OCI-LY7 (cell line): ENCODE data around the gene MT3. TPM values are rescaled to one million over a fixed set of nuclear protein-coding genes. Genes with fewer than 3 reads are reported as not detected.

Source experiments
- Bru-seq: library from RNA; stranded (reverse); fragments of 400-500 nt; gene quantifications from one replicate; lab custom pipeline; 2021; lab: Mats Ljungman, UMichigan
- BruChase-seq, 2 experiments: library from RNA; stranded (reverse); fragments of 400-500 nt; gene quantifications; one replicate each; lab custom pipeline; 2021; lab: Mats Ljungman, UMichigan
- BruUV-seq: library from RNA; stranded (reverse); fragments of 400-500 nt; replicated peaks from 2 replicates; lab custom pipeline; 2021; lab: Mats Ljungman, UMichigan
- CTCF ChIA-PET: fragments of 300-600 bp; sonication (Branson Sonifier 250); formaldehyde crosslinking; loops from one replicate; lab custom pipeline; 2022; ENCODE audit warnings: antibody characterized with exemption; ENCODE audit not compliant: unreplicated experiment; lab: Charles Lee
- POLR2A ChIA-PET: fragments of 300-600 bp; sonication (Branson Sonifier 250); formaldehyde crosslinking; loops from one replicate; lab custom pipeline; 2022; ENCODE audit warnings: antibody characterized with exemption; lab: Charles Lee
- DNase-seq: peaks from one replicate; pipeline ENCODE4 v3.0.0-alpha.2; 2015; ENCODE audit warnings: low spot score
- H2AFZ ChIP-seq: fragments of 200-600 bp; sonication (generic), shearing (Covaris generic); 2 replicates; pipeline ENCODE4 v1.6.1; 2014; ENCODE audit warnings: mild to moderate bottlenecking, antibody characterized with exemption, low read length, moderate library complexity
- H3K27ac ChIP-seq: fragments of 200-600 bp; sonication (generic); 2 replicates; pipeline ENCODE4 v1.5.1; 2014; ENCODE audit warnings: mixed run types, low read depth, mild to moderate bottlenecking, moderate library complexity, low read length, inconsistent platforms; ENCODE audit not compliant: poor library complexity, severe bottlenecking
- H3K36me3 ChIP-seq: fragments of 200-600 bp; sonication (generic); 2 replicates; pipeline ENCODE4 v1.6.1; 2014; ENCODE audit warnings: mild to moderate bottlenecking, antibody characterized with exemption, low read length, moderate library complexity, mixed read lengths; ENCODE audit not compliant: insufficient read depth
- H3K4me1 ChIP-seq: fragments of 200-600 bp; sonication (generic); 2 replicates; pipeline ENCODE4 v1.5.1; 2014; ENCODE audit warnings: mild to moderate bottlenecking, low read length; ENCODE audit not compliant: insufficient read depth, poor library complexity, severe bottlenecking
- H3K4me2 ChIP-seq: fragments of 200-600 bp; sonication (generic); 2 replicates; pipeline ENCODE4 v1.6.1; 2014; ENCODE audit warnings: mild to moderate bottlenecking, low read length
- H3K4me3 ChIP-seq: fragments of 200-600 bp; sonication (generic); 2 replicates; pipeline ENCODE4 v1.5.1; 2014; ENCODE audit warnings: mild to moderate bottlenecking, low read depth, low read length; ENCODE audit not compliant: poor library complexity, severe bottlenecking
- H3K79me2 ChIP-seq: fragments of 200-600 bp; sonication (generic); 2 replicates; pipeline ENCODE4 v1.6.1; 2016; ENCODE audit warnings: low read depth, mild to moderate bottlenecking, low read length, moderate library complexity, mixed read lengths; ENCODE audit not compliant: insufficient read depth
- H3K9me2 ChIP-seq: fragments of 200-600 bp; sonication (generic); 2 replicates; pipeline ENCODE4 v1.6.1; 2016; ENCODE audit warnings: mild to moderate bottlenecking, low read length, mixed read lengths; ENCODE audit not compliant: insufficient read depth
- H3K9me3 ChIP-seq: fragments of 200-600 bp; sonication (generic); 2 replicates; pipeline ENCODE4 v1.6.1; 2014; ENCODE audit warnings: mild to moderate bottlenecking, mixed run types, low read length, mixed read lengths
- H4K20me1 ChIP-seq: fragments of 200-600 bp; sonication (generic); 2 replicates; pipeline ENCODE4 v1.6.1; 2014; ENCODE audit warnings: mild to moderate bottlenecking, antibody characterized with exemption, low read length, moderate library complexity, mixed read lengths; ENCODE audit not compliant: insufficient read depth
- CTCF ChIP-seq: fragments of 200-600 bp; sonication (generic); conservative IDR thresholded peaks from 2 replicates; pipeline ENCODE4 v1.5.1; 2014; ENCODE audit warnings: mild to moderate bottlenecking, antibody characterized with exemption, low read length, moderate library complexity, mixed read lengths
- EZH2phosphoT487 ChIP-seq: fragments of 200-600 bp; sonication (generic); IDR thresholded peaks from 2 replicates; pipeline ENCODE4 v1.6.1; 2018; ENCODE audit warnings: low read depth, borderline replicate concordance, mild to moderate bottlenecking, mixed run types, antibody characterized with exemption, low read length, moderate library complexity, mixed read lengths
- intact Hi-C: fragments of 100-400 bp; cut with micrococcal nuclease; formaldehyde crosslinking; loops from one replicate; pipeline ENCODE4 v1.10.0; 2022; ENCODE audit not compliant: unreplicated experiment
- long read RNA-seq: library from polyadenylated mRNA; stranded (forward); transcript quantifications from one replicate; pipeline ENCODE4 v2.0.0, GENCODE V29; 2022
- total RNA-seq, 2 experiments: library from RNA; depleted of rRNA in 1 of 2; stranded (reverse); fragments of >200 nt in 1 of 2; shearing (Covaris generic) in 1 of 2; gene quantifications; 2 replicates each; pipeline ENCODE4 v1.2.3, GENCODE V29; 2014 to 2022

The MT3 gene
- not detected in 2 replicates for total RNA-seq (2014; rRNA removed; shearing (Covaris generic))
- not detected in 2 replicates for total RNA-seq (2022)
- Bru-seq, nascent RNA: not detected
- BruChase-seq, experiment 1, labeled RNA remaining after a 6-hour chase: not detected
- BruChase-seq, experiment 2, labeled RNA remaining after a 2-hour chase: not detected
- long read RNA-seq: 0 reads

- H3K4me2 ChIP-seq: no peak within 1 kb of the TSS
Measured at GRCh38 chr16:56589141-56590039, at the start of gene MT3. Gene MT3 (plus strand): TSS chr16:56589528. CDS start chr16:56589591, 63 bp downstream.

DNA sequence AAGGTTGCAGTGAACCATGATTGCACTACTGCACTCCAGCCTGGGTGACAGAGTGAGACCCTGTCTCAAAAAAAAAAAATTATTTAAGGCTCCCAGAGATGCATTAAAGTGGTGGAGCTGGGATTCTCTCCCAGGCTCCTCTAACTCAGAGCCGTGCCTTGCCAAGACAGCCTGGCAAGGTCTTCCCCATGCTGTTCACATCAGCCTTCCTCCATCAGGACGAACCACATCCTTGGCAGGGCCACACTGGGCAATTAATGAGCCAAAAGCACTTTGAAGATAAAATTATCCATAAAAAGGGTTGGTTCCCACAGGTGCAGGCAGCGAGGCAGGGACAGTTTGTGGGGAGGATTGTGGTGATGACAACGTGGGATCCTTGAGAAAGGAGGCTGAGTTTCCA lies 49.7 kb upstream of the MT3 start:
- Histone ChIP-seq H3K4me2 (no peak overlapping the region), H3K79me2 (no peaks in the 10 kb centered on the region), H3K9me2 (no peaks in the 10 kb centered on the region), H3K4me1 (no peaks in the 10 kb centered on the region), H3K9me3 (no peaks in the 10 kb centered on the region), H3K36me3 (no peaks in the 10 kb centered on the region), H3K4me3 (no peak overlapping the region), H3K27ac (no peak overlapping the region), H2AFZ (no peak overlapping the region), H4K20me1 (no peaks in the 10 kb centered on the region)
- no TSS peak for BruUV-seq
- TF ChIP-seq EZH2phosphoT487: no peak
- no peak for TF ChIP-seq CTCF
- no peak for DNase-seq
- intact Hi-C loops: no loop called here
- CTCF ChIA-PET: no interaction called here
- POLR2A ChIA-PET: no interaction called here

More at GRCh38 chr16:56589141-56590039, at the start of gene MT3:
- H3K4me3 ChIP-seq: no peak within 1 kb of the TSS
- no peak for DNase-seq
- CTCF ChIA-PET: no interaction called here
- H3K9me2 ChIP-seq: no peaks in the 10 kb centered on the region
- H3K4me1 ChIP-seq: peaks cover 11% of the 10 kb centered on the region
- no peak within 1 kb of the TSS for H3K27ac ChIP-seq
- intact Hi-C loops: no loop called here
- POLR2A ChIA-PET: no interaction called here
- BruUV-seq: no TSS peak
- H3K9me3 ChIP-seq: no peaks in the 10 kb centered on the region
- H3K79me2 ChIP-seq: no peaks in the 10 kb centered on the region
- H2AFZ ChIP-seq: no peak within 1 kb of the TSS
- no peaks in the 10 kb centered on the region for H3K36me3 ChIP-seq
- TF ChIP-seq CTCF (no peak), EZH2phosphoT487 (no peak)
- no peaks in the 10 kb centered on the region for H4K20me1 ChIP-seq
